ENCODE measurements around the gene ENPP3. TPM values are rescaled to one million over a fixed set of nuclear protein-coding genes. Genes with fewer than 3 reads are reported as not detected.

Gene ENPP3
- total and polyA plus RNA-seq, 9 of the 15 experiments (the other 6 are each of a cell fraction or from before 2014, with no cell fraction given), result 14.0 to 32.8 (median 21.6) TPM

GRCh38 chr6:131762984-131763383 is 125.9 kb downstream of the ENPP3 start:
- no peaks in the 10 kb centered on the region for H3K79me2 ChIP-seq (ENCODE audit: control insufficient read depth, insufficient read depth, low read length)
- no peaks in the 10 kb centered on the region for H3K36me3 ChIP-seq (ENCODE audit: control insufficient read depth, insufficient read depth, low read length)
- no TSS peak for BruUV-seq (replicated peaks)
- ChIA-PET CTCF (ENCODE audit: low intra/inter-chr PET ratio) (no interaction called here), POLR2A (no interaction called here)
- no peak overlapping the region for H3K4me2 ChIP-seq (ENCODE audit: insufficient read depth, low read length)
- no peak overlapping the region for H3K4me3 ChIP-seq
- no peak for ATAC-seq
- in situ Hi-C loops (cut with MboI) (no loop called here), intact Hi-C loops (cut with micrococcal nuclease) (no loop called here)
- H3K27me3 ChIP-seq (ENCODE audit: control insufficient read depth in 2 of 2, insufficient read depth in 2 of 2, low read length in 2 of 2), result 0 out of 5 replicates have a peak, but pooled peaks cover 0 to 2% of the 10 kb centered on the region in 2 experiments
- H3K4me1 ChIP-seq (replicated peaks in 1 of 2; ENCODE audit: control insufficient read depth in 2 of 2, insufficient read depth in 2 of 2, low read length in 2 of 2), result no peaks in the 10 kb centered on the region; a peak in 1 of 5 replicates
- WGBS (ENCODE audit: insufficient coverage, low coverage, missing lambda C conversion rate), result 4% methylated on average over 2 of the region's 2 CpGs
- H3K9me3 ChIP-seq (replicated peaks; ENCODE audit: control insufficient read depth, insufficient read depth, low read depth, low read length), result no peaks in the 10 kb centered on the region
- H3K27ac ChIP-seq (ENCODE audit: extremely low read depth, low read depth, low read length), result no peak overlapping the region
- FAIRE-seq, result no peak
- H4K20me1 ChIP-seq (replicated peaks; ENCODE audit: control insufficient read depth, insufficient read depth, low read length), result no peaks in the 10 kb centered on the region
- H3K9ac ChIP-seq (ENCODE audit: insufficient read depth in 1 of 2, low read depth in 2 of 2, low read length in 2 of 2), result no peak overlapping the region
- H2AFZ ChIP-seq (ENCODE audit: low read depth, low read length), result no peak overlapping the region
- no peaks in the 10 kb centered on the region for H3K9me1 ChIP-seq (ENCODE audit: control insufficient read depth, insufficient read depth, low read length)
- DNase-seq (ENCODE audit: extremely low read depth in 1 of 4, low spot score in 3 of 4), result no peak
- TF ChIP-seq XRCC3 (IDR thresholded peaks at IDR 0.05), result no peak
- TF ChIP-seq ZNF318 (IDR thresholded peaks at IDR 0.05; ENCODE audit: borderline replicate concordance in 1 of 2, low read depth in 1 of 2), result no peak
- no peak for TF ChIP-seq ZNF174 (CRISPR knock-in tag; IDR thresholded peaks at IDR 0.05)
- no peak for TF ChIP-seq U2AF1 (optimal IDR thresholded peaks at IDR 0.05; ENCODE audit: low read depth, low read length)
- no peak for TF ChIP-seq SRSF1 (IDR thresholded peaks at IDR 0.05; ENCODE audit: low read depth, low read length)
- no peak for TF ChIP-seq AFF4 (CRISPR knock-in tag; IDR thresholded peaks at IDR 0.05)
- TF ChIP-seq ZBTB7A (IDR thresholded peaks at IDR 0.05; ENCODE audit: borderline replicate concordance, control insufficient read depth, low read depth, low read length), result no peak
